GM12878 (cell line): ENCODE data around the gene ATP6V0A1. TPM values are rescaled to one million over a fixed set of nuclear protein-coding genes. Genes with fewer than 3 reads are reported as not detected.

Experiments used
- ATAC-seq: fragments of 200-7000 bp; cut with Tn5 transposase; 3 replicates; pipeline ENCODE4 v1.9.1; 2020; ENCODE audit warnings: mild to moderate bottlenecking, moderate library complexity
- BruUV-seq: library from RNA; stranded (reverse); fragments of 400-500 nt; replicated peaks from 2 replicates; lab custom pipeline; 2021; lab: Mats Ljungman, UMichigan
- CTCF ChIA-PET: fragments of 300-600 bp; sonication (Branson Sonifier 250); formaldehyde crosslinking; extraction: SDS; loops from one replicate; lab custom pipeline; 2021; ENCODE audit warnings: inconsistent platforms; lab: Yijun Ruan, JAX
- POLR2A ChIA-PET: fragments of 350-600 bp; formaldehyde crosslinking; extraction: SDS; loops from one replicate; lab custom pipeline; 2021; ENCODE audit warnings: inconsistent platforms; lab: Charles Lee
- RAD21 ChIA-PET: fragments of 300-600 bp; sonication (Branson Sonifier 250); formaldehyde crosslinking; loops from one replicate; lab custom pipeline; 2023; ENCODE audit warnings: antibody characterized with exemption; ENCODE audit not compliant: unreplicated experiment; lab: Charles Lee
- SMC1A ChIA-PET: fragments of 300-600 bp; sonication (Branson Sonifier 250); formaldehyde crosslinking; loops from one replicate; lab custom pipeline; 2023; ENCODE audit not compliant: unreplicated experiment, uncharacterized antibody; lab: Charles Lee
- DNase-seq: peaks from one replicate; pipeline ENCODE4 v3.0.0-alpha.2; 2011; ENCODE audit warnings: low read depth, low spot score
- FAIRE-seq: peaks from 3 replicates; lab custom pipeline; 2011; peaks lifted over from hg19 to GRCh38; lab: Jason Lieb, UNC
- H2AFZ ChIP-seq: 2 replicates; pipeline ENCODE4 v1.6.0; 2011; ENCODE audit warnings: low read depth, low read length, control low read depth; ENCODE audit not compliant: control insufficient read depth
- H3K27ac ChIP-seq: 2 replicates; pipeline ENCODE4 v1.5.1; 2011; ENCODE audit warnings: control low read depth; ENCODE audit not compliant: control insufficient read depth, insufficient read depth
- H3K27me3 ChIP-seq, 2 experiments: replicated peaks in 1 of 2; 2 replicates each; pipeline versions ENCODE4 v1.6.0 to v1.6.1; 2011; ENCODE audit warnings: low read length in 1 of 2; ENCODE audit not compliant: control insufficient read depth in 2 of 2, insufficient read depth in 2 of 2
- H3K36me3 ChIP-seq, 2 experiments: 2 replicates each; pipeline ENCODE4 v1.5.1; 2011; ENCODE audit warnings: low read length in 1 of 2; ENCODE audit not compliant: control insufficient read depth in 2 of 2, insufficient read depth in 2 of 2
- H3K4me1 ChIP-seq: 2 replicates; pipeline ENCODE4 v1.6.1; 2011; ENCODE audit warnings: mild to moderate bottlenecking, low read length, moderate library complexity, mixed read lengths; ENCODE audit not compliant: control insufficient read depth, insufficient read depth
- H3K4me2 ChIP-seq: 2 replicates; pipeline ENCODE4 v1.6.0; 2011; ENCODE audit warnings: control low read depth; ENCODE audit not compliant: control insufficient read depth, insufficient read depth
- H3K4me3 ChIP-seq: fragments of 200-600 bp; sonication (generic); 2 replicates; pipeline ENCODE4 v1.5.1; 2016
- H3K79me2 ChIP-seq: 2 replicates; pipeline ENCODE4 v1.6.0; 2011; ENCODE audit warnings: low read length; ENCODE audit not compliant: control insufficient read depth, insufficient read depth
- H3K9ac ChIP-seq: 2 replicates; pipeline ENCODE4 v1.8.0; 2011; ENCODE audit warnings: low read length, control low read depth, mixed read lengths; ENCODE audit not compliant: control insufficient read depth, insufficient read depth
- H3K9me3 ChIP-seq: replicated peaks from 3 replicates; pipeline ENCODE4 v1.5.1; 2011; ENCODE audit warnings: mild to moderate bottlenecking, low read length; ENCODE audit not compliant: control insufficient read depth, insufficient read depth
- H4K20me1 ChIP-seq: 2 replicates; pipeline ENCODE4 v1.6.0; 2011; ENCODE audit not compliant: control insufficient read depth, insufficient read depth
- ATF3 ChIP-seq: IDR thresholded peaks from 2 replicates; pipeline ENCODE4 v1.6.1; 2011; ENCODE audit warnings: low read depth, mild to moderate bottlenecking, low read length, moderate library complexity, borderline replicate concordance; ENCODE audit errors: extremely low read depth
- BCL3 ChIP-seq: IDR thresholded peaks from 2 replicates; pipeline ENCODE4 v1.6.1; 2011; ENCODE audit warnings: borderline replicate concordance, low read depth, mild to moderate bottlenecking, moderate library complexity, low read length; ENCODE audit not compliant: insufficient read depth, poor library complexity, severe bottlenecking
- CBX5 ChIP-seq: sonication (generic); IDR thresholded peaks from 2 replicates; pipeline ENCODE4 v1.6.1; 2016; ENCODE audit warnings: low read depth, moderate library complexity, mild to moderate bottlenecking, inconsistent platforms
- EED ChIP-seq: sonication (generic); IDR thresholded peaks from 2 replicates; pipeline ENCODE4 v1.6.1; 2016; ENCODE audit warnings: antibody characterized with exemption, low read depth
- IRF5 ChIP-seq: fragments of 450-650 bp; IDR thresholded peaks from 2 replicates; pipeline ENCODE4 v1.6.1; 2017; ENCODE audit warnings: borderline replicate concordance
- MEF2A ChIP-seq: IDR thresholded peaks from 2 replicates; pipeline ENCODE4 v1.6.1; 2011; ENCODE audit warnings: low read depth, mild to moderate bottlenecking, low read length, moderate library complexity; ENCODE audit not compliant: insufficient read depth
- MLLT1 ChIP-seq: fragments of 450-650 bp; IDR thresholded peaks from 2 replicates; pipeline ENCODE4 v1.6.1; 2016; ENCODE audit warnings: mild to moderate bottlenecking
- MTA2 ChIP-seq: fragments of 450-650 bp; IDR thresholded peaks from 2 replicates; pipeline ENCODE4 v1.6.1; 2016; ENCODE audit warnings: low read depth, mild to moderate bottlenecking, moderate library complexity
- MYB ChIP-seq: fragments of 150-350 bp; IDR thresholded peaks from 2 replicates; pipeline ENCODE4 v1.6.1; 2014; ENCODE audit warnings: mild to moderate bottlenecking, low read depth, low read length, borderline replicate concordance
- NFXL1 ChIP-seq: fragments of 450-650 bp; IDR thresholded peaks from 2 replicates; pipeline ENCODE4 v1.6.1; 2017; ENCODE audit warnings: antibody characterized with exemption, mild to moderate bottlenecking, borderline replicate concordance
- NFYB ChIP-seq: IDR thresholded peaks from 2 replicates; pipeline ENCODE4 v1.6.1; 2011; ENCODE audit warnings: low read depth, mild to moderate bottlenecking, low read length, improper control_type of control experiment, moderate library complexity; ENCODE audit not compliant: insufficient read depth
- RB1 ChIP-seq: fragments of 450-650 bp; formaldehyde crosslinking; IDR thresholded peaks from 2 replicates; pipeline ENCODE4 v1.6.1; 2017; ENCODE audit warnings: mild to moderate bottlenecking, borderline replicate concordance
- RELA ChIP-seq: fragments of 450-650 bp; IDR thresholded peaks from 2 replicates; pipeline ENCODE4 v1.8.0; 2014; ENCODE audit warnings: borderline replicate concordance; ENCODE audit not compliant: partially characterized antibody
- RUNX3 ChIP-seq: IDR thresholded peaks from 2 replicates; pipeline ENCODE4 v1.6.1; 2012; ENCODE audit warnings: low read length, inconsistent platforms
- TAF1 ChIP-seq: IDR thresholded peaks from 2 replicates; pipeline ENCODE4 v1.6.1; 2011; ENCODE audit warnings: mild to moderate bottlenecking, low read depth, low read length, borderline replicate concordance
- WRNIP1 ChIP-seq: IDR thresholded peaks from 2 replicates; pipeline ENCODE4 v1.6.1; 2011; ENCODE audit warnings: low read depth, low read length, improper control_type of control experiment, borderline replicate concordance
- ZBTB33 ChIP-seq: fragments of 450-650 bp; IDR thresholded peaks from 2 replicates; pipeline ENCODE4 v1.6.1; 2017; ENCODE audit warnings: mild to moderate bottlenecking
- ZNF622 ChIP-seq: fragments of 450-650 bp; IDR thresholded peaks from 2 replicates; pipeline ENCODE4 v1.6.1; 2017; ENCODE audit warnings: mild to moderate bottlenecking, inconsistent platforms
- WGBS: methylation state at CpG from one replicate; pipeline ENCODE4 v1.1.6; 2016; ENCODE audit warnings: low lambda C conversion rate; ENCODE audit not compliant: insufficient replicate concordance, insufficient coverage; ENCODE audit errors: missing lambda C conversion rate; 5-methylcytosine and 5-hydroxymethylcytosine counted together
- in situ Hi-C: fragments of 300-500 bp; cut with MboI; formaldehyde crosslinking; loops from 9 replicates; pipeline ENCODE4 v1.14.3; 2018; ENCODE audit warnings: mixed read lengths
- intact Hi-C: fragments of 100-400 bp; cut with micrococcal nuclease; formaldehyde crosslinking; loops from one replicate; pipeline ENCODE4 v1.14.2; 2022; ENCODE audit not compliant: unreplicated experiment
- polyA plus RNA-seq, 11 experiments: library from polyadenylated mRNA; depleted of rRNA in 4 of 11; unstranded in 6 of 11; stranded (reverse) in 5 of 11; fragments of >200 nt; fragmentation: Nextera tagmentation in 4 of 11; fragmentation: Illumina TruSeq in 1 of 11; extraction: Ambion mirVana in 4 of 11; extraction: Trizol in 1 of 11; gene quantifications; 1 replicate in 1 of 11; 2 replicates in 10 of 11; pipeline versions ENCODE4 v1.2.1 to v1.2.3, GENCODE V29; 2011 to 2016; ENCODE audit warnings: inconsistent platforms in 2 of 11, missing spikeins in 2 of 11, low read depth in 1 of 11
- total RNA-seq, 4 experiments: library from RNA; depleted of rRNA in 3 of 4; stranded (reverse); fragments of >200 nt in 3 of 4; fragmentation: Illumina TruSeq in 1 of 4; extraction: Trizol in 1 of 4; gene quantifications; 2 replicates each; pipeline versions ENCODE4 v1.2.1 to v1.2.3, GENCODE V29; 2013 to 2021

Gene ATP6V0A1
- total and polyA plus RNA-seq, 10 of the 15 experiments (the other 5 are each of a cell fraction or from before 2014, with no cell fraction given): 3.0 to 76.6 (median 30.9) TPM

GRCh38 chr17:42561897-42562387 is 103.3 kb downstream of the ATP6V0A1 start, which contains the start of gene COASY:
TSS of gene COASY (plus strand) at chr17:42562148. CDS start at chr17:42562623, 475 bp downstream.
- peak; percentile 99 for FAIRE-seq
- peaks cover 12 to 19% of the 10 kb centered on the region in 2 experiments; a peak in 3 of 4 replicates for H3K36me3 ChIP-seq
- intact Hi-C loops (no loop called here), in situ Hi-C loops (no loop called here)
- H4K20me1 ChIP-seq: no peaks in the 10 kb centered on the region
- BruUV-seq: no TSS peak
- SMC1A ChIA-PET: no interaction called here
- H3K27me3 ChIP-seq: no peaks in the 10 kb centered on the region
- H3K27ac ChIP-seq: peak within 1 kb of the TSS; percentile 93
- peak; percentile 79 for ATAC-seq
- CTCF ChIA-PET: interaction anchor here (1.0 kb wide), 1 partner anchor 12 kb away, joined by 3 read pairs; no protein-coding TSS in a partner anchor
- peak; percentile 96 for DNase-seq
- WGBS: 1% methylated on average over 26 of the region's 26 CpGs
- POLR2A ChIA-PET: interaction anchor here (2.5 kb wide), 1 partner anchor 47 kb away, joined by 6 read pairs; the partner anchor contains the start of genes RETREG3 and TUBG1
- peak within 1 kb of the TSS; percentile 98 for H2AFZ ChIP-seq
- H3K4me1 ChIP-seq: peaks cover 21% of the 10 kb centered on the region
- H3K4me2 ChIP-seq: peak within 1 kb of the TSS; percentile 100
- RAD21 ChIA-PET: no interaction called here
- peaks cover 37% of the 10 kb centered on the region for H3K79me2 ChIP-seq
- H3K9me3 ChIP-seq: no peaks in the 10 kb centered on the region
- H3K4me3 ChIP-seq: peak within 1 kb of the TSS; percentile 76
- H3K9ac ChIP-seq: peak within 1 kb of the TSS; percentile 98
- TF ChIP-seq RB1: no peak
- TF ChIP-seq WRNIP1: no peak
- peak; percentile 89 for TF ChIP-seq TAF1
- TF ChIP-seq ZBTB33: no peak
- TF ChIP-seq MTA2: peak; percentile 82
- TF ChIP-seq ATF3: no peak
- TF ChIP-seq IRF5: peak; percentile 92
- TF ChIP-seq NFXL1: no peak
- TF ChIP-seq NFYB: no peak
- peak; percentile 25 for TF ChIP-seq BCL3
- TF ChIP-seq ZNF622: no peak
- no peak for TF ChIP-seq CBX5
- 0 out of 2 replicates have a peak, but pooled peaks have one; percentile 46 for TF ChIP-seq MEF2A
- peak; percentile 21 for TF ChIP-seq RELA
- peak; percentile 99 for TF ChIP-seq RUNX3
- TF ChIP-seq MLLT1: peak; percentile 70
- TF ChIP-seq MYB: 0 out of 2 replicates have a peak, but pooled peaks have one; percentile 57
- TF ChIP-seq EED: peak; percentile 66
